D721Med (cell line): ENCODE data around the gene ABHD6.

Experiments used
- DNase-seq: peaks from one replicate; pipeline ENCODE4 v3.0.0; 2011; ENCODE audit warnings: low spot score; ENCODE audit not compliant: insufficient read length
- FAIRE-seq: peaks from 2 replicates; lab custom pipeline; 2011; peaks lifted over from hg19 to GRCh38; lab: Jason Lieb, UNC
- TF ChIP-seq, protein P1 (sequence below): IDR thresholded peaks from 2 replicates; pipeline ENCODE4 v1.5.1; 2012; ENCODE audit warnings: mild to moderate bottlenecking, control low read depth; ENCODE audit not compliant: insufficient read depth; ENCODE audit errors: missing control alignments

Gene ABHD6

DNA sequence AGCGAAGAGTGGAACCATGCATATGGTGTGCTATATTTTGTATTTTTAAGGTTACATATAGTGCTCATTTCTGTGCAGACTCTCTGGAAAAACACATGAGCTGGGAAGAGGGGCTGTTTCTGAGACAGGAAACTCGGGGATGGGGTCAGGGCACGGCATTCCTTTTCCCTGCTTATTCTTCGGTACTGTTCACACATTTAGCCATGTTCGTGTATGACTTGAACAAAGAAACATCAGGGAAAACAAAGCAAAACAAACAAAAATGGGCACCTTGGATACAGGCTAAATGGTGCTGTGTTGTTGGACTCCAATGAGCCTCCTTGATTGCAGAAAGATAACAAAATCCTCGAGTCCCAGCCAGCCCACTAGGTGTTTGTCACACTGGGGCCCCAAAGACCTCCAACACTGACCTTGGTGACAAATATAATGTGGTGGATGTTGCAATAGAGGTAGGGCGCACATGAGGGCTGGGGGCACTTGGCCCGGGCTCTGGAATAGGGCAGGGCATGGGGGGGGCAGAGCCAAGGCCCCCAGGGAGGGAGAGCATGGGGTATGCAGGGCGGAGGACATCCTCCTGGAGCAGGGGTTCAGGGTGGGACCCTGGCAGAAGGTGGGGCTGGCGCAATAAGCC lies 46.1 kb upstream of the ABHD6 start:
- FAIRE-seq = no peak
- TF ChIP-seq, protein P1, sequence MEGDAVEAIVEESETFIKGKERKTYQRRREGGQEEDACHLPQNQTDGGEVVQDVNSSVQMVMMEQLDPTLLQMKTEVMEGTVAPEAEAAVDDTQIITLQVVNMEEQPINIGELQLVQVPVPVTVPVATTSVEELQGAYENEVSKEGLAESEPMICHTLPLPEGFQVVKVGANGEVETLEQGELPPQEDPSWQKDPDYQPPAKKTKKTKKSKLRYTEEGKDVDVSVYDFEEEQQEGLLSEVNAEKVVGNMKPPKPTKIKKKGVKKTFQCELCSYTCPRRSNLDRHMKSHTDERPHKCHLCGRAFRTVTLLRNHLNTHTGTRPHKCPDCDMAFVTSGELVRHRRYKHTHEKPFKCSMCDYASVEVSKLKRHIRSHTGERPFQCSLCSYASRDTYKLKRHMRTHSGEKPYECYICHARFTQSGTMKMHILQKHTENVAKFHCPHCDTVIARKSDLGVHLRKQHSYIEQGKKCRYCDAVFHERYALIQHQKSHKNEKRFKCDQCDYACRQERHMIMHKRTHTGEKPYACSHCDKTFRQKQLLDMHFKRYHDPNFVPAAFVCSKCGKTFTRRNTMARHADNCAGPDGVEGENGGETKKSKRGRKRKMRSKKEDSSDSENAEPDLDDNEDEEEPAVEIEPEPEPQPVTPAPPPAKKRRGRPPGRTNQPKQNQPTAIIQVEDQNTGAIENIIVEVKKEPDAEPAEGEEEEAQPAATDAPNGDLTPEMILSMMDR = no peak
- DNase-seq = no peak

DNA sequence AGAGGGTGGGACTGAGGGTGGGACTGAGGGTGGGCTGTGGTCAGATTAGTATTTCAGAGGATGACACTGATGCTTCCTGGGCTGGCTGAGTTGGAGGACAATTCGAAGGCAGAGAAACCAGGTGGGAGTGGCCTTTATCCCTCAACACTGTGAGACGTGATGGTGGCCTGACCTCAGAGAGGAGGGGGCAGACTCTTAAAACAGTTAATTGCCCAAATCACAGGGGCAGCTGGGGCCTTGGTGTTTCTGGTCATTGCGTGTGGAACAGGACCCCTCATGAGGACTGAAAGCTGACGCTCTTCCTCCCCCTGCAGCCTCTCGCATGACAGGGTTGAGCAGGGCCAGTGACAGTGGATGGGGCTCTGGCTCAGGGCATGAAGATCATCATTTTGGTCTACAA lies 45.5 kb upstream of the ABHD6 start:
- TF ChIP-seq, protein P1 = no peak
- FAIRE-seq (no peak), DNase-seq (no peak)

DNA sequence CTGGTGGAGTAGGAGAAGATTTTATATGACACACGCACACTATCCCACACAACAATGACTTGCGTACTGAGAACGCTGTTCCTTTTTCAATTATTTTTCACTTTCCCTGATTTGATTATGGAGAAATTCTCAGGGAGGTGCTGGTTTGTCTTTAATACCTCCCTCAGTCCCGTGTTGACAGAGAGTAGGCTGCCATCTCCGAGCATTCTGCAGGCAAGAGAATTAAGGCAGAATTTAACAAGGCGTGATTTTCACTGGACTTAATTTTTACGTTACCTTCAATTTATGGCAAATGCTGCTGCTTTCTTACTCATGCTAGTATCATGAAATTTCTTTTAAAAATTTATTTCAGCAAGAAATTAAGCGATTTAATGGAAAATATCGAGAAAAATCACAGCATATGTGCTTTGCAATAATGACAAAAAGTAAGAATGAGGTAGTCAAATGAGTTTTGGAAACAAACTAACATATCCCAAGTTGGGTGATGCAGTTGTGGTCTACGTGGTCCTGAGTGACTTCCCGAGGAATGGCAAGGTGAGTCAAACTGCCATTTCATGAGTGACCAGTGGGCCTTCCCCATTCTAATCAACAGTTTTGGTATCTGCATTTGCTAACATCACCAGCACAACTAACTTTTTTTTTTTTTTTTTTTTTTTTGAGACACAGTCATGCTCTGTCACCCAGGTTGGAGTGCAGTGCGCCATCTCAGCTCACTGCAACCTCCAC lies 43.7 kb upstream of the ABHD6 start:
- TF ChIP-seq, protein P1 = no peak
- FAIRE-seq = no peak
- DNase-seq = no peak

DNA sequence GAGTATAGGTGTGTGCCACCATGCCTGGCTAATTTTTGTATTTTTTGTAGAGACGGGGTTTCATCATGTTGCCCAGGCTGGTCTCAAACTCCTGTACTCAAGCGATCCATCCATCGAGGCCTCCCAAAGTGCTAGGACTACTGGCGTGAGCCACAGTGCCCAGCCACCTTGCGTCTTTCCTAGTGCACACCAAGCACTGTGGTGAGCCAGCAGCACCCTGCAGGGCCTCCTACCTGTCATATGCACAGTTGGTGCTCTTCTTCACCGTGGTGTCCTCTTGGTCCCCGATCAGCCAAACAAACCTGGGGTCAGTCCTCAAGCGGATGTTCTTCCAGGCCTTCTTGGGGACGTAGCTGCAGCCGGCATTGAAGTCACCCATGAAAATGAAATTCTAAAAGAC lies 40.0 kb upstream of the ABHD6 start:
- DNase-seq = no peak
- TF ChIP-seq, protein P1 = no peak
- FAIRE-seq = no peak

DNA sequence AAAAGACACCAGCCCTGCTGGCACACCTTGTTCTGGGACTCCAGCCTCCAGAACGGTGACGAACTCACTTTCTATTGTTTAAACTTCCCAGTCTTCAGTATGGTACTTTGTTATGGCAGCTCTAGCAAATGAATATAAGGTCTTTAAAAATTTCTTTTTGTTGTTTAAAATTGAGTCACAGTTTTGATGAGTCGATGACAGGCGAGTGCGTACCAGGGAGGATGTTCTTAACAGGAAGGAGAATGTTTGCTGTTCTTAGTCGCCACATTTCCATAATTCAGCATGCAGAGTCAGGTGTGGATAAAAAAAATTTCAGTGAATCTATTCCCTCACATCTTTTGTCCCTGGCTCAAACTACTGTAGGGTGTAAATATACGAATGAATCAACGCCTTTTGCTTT lies 39.2 kb upstream of the ABHD6 start:
- TF ChIP-seq, protein P1 = no peak
- FAIRE-seq (no peak), DNase-seq (no peak)

DNA sequence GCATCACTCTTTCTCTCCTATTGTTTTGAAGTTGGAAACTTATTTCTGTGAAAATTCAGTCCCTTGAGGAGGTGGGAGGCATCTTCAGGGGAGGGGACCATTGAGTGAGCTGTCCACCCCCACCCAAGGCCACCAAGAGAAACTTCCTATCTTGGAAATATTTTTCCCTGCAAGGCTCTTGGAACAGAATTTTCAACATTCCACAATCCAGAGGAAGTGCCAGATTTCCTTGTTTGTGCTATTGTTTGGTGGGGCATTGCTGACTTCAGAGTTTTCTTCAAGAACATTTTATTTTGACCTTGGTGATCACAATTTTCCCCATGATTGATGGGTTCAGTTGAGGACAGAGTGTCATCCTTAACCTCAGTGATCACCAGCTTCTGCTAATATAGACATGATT lies 38.8 kb upstream of the ABHD6 start:
- FAIRE-seq (no peak), DNase-seq (no peak)
- TF ChIP-seq, protein P1 = no peak

DNA sequence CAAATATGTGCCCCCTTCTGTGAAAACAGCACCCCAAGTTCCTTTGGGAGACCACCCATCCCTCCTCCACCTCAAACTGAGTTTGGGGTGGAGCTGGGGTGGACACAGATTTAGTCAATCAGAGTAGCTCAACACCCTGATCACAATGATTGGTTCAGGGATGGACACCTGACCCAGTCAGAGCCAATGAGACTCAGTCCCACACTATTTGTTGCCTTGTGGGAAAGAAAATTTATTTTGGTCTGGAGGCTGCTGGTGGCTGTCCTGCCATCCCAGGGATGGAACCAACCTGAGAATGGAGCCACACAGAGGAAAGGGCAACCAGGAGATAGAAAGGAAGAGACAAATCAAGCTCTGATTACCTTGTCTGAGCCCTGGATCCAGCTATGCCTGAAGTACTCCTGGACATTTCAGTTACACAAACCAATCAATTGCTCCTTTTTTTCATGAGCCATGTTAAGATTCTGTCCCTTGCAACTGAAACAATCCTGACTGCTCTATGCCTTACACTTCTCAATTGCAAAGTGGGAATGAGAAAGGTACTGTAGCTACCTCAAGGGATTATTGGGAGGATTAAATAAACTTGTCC lies 37.4 kb upstream of the ABHD6 start:
- TF ChIP-seq, protein P1 = no peak
- FAIRE-seq (no peak), DNase-seq (no peak)
